Measurements from ENCODE around the gene DOCK6.

DOCK6 gene

GRCh38 chr19:11221082-11221598, 41.2 kb downstream of the DOCK6 start:
- DNase-seq: no peak

GRCh38 chr19:11214387-11214786, 47.9 kb downstream of the DOCK6 start:
- DNase-seq: no peak

GRCh38 chr19:11210656-11210928, 51.7 kb downstream of the DOCK6 start:
- no peak for DNase-seq

- DNase-seq: no peak
Observed at GRCh38 chr19:11209839-11210655, 52.3 kb downstream of the DOCK6 start.

- DNase-seq: no peak
Observed at GRCh38 chr19:11208561-11209471, 53.5 kb downstream of the DOCK6 start.

GRCh38 chr19:11205939-11206570, 56.3 kb downstream of the DOCK6 start:
- DNase-seq: no peak

- no peak for DNase-seq
Observed at GRCh38 chr19:11204943-11205349, 57.4 kb downstream of the DOCK6 start.

- DNase-seq: no peak
Observed at GRCh38 chr19:11204076-11204602, 58.2 kb downstream of the DOCK6 start.

- DNase-seq: no peak
Observed at GRCh38 chr19:11203194-11204075, 58.9 kb downstream of the DOCK6 start.

- no peak for DNase-seq
Observed at GRCh38 chr19:11202488-11203193, 59.7 kb downstream of the DOCK6 start.

- no peak for DNase-seq
Observed at GRCh38 chr19:11201791-11202190, 60.5 kb downstream of the DOCK6 start.

GRCh38 chr19:11200931-11201330, 61.4 kb downstream of the DOCK6 start:
- no peak for DNase-seq

GRCh38 chr19:11200015-11200574, 62.2 kb downstream of the DOCK6 start:
- DNase-seq: peak; percentile 28

GRCh38 chr19:11199517-11199916, 62.8 kb downstream of the DOCK6 start:
- DNase-seq: peak; percentile 40

GRCh38 chr19:11198769-11199424, 63.4 kb downstream of the DOCK6 start:
- DNase-seq: peak; percentile 30

- DNase-seq: no peak
Observed at GRCh38 chr19:11198175-11198534, 64.2 kb downstream of the DOCK6 start.

- peak; percentile 94 for DNase-seq
Observed at GRCh38 chr19:11197291-11198174, 64.8 kb downstream of the DOCK6 start, which contains the start of gene KANK2. Gene KANK2, minus strand, starts transcription at chr19:11197545. Its CDS starts 3,034 bp downstream, at chr19:11194511.

GRCh38 chr19:11196406-11197287, 65.7 kb downstream of the DOCK6 start:
- DNase-seq: peak; percentile 79

Data from right forelimb (tissue), 1 donor.